Stimulated activated CD4-positive, alpha-beta T cell treated with anti-CD3 and anti-CD28 coated beads, TNF-alpha, amount 100 ng/mL, for 1 hour (primary cell): ENCODE measurements around the gene ELN.
"Not testable (repeated sequence)": the region's sequence is repeated elsewhere in the genome, so short reads cannot be mapped to it uniquely, and the experiment has no call there.

Experiments
- DNase-seq, 3 donors: peaks; one replicate each; pipeline ENCODE4 v3.0.0-alpha.2; 2020; ENCODE audit warnings: low read depth in 3 of 3, low spot score in 1 of 3

Gene ELN

GRCh38 chr7:74000489-74001149 lies 27.4 kb upstream of the ELN start:
- no peak for DNase-seq

GRCh38 chr7:74001150-74001494 lies 26.9 kb upstream of the ELN start:
- DNase-seq = no peak

- no peak for DNase-seq
These were observed 25.4 kb upstream of the ELN start for GRCh38 chr7:74002474-74003017.

DNA sequence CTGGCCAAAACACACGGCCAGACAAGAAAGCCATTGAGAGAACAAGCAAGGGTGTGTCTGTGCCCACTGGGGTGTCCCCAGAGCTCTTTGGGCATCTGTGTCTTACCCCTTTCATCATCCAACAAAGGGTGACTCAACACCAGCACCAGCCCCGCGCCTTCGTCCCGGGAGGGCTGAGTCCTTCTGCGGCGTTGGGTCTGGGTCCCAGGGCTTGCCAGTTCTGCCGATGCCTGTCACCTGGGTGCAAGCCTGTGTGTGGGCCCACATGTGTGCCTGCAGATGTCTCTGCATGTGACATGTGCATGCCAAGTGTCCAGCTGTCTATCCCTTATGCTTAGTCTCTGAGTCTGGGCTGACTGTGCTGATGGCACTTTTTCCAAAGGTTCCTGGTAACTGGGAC lies 24.4 kb upstream of the ELN start:
- DNase-seq = no peak

DNA sequence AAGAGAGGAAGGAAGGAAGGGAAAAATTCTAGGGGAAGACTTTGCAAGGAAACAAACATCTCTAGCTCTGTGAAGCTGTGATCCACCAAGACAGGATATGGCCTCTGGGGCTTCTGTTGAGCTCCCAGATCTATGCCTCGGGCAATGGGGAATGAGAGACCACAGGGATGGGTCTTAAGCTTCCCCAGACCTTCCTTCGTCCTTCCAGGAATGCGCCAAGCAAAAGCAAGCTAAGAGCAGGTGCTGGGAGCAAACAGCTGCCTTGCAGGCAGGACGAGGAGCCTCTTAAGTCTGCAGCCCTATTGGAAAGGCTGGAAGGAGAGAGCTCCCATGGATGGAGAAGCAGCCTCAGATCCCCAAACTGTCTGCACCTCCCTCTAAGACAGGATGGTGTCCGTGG lies 21.9 kb upstream of the ELN start:
- DNase-seq = no peak

DNA sequence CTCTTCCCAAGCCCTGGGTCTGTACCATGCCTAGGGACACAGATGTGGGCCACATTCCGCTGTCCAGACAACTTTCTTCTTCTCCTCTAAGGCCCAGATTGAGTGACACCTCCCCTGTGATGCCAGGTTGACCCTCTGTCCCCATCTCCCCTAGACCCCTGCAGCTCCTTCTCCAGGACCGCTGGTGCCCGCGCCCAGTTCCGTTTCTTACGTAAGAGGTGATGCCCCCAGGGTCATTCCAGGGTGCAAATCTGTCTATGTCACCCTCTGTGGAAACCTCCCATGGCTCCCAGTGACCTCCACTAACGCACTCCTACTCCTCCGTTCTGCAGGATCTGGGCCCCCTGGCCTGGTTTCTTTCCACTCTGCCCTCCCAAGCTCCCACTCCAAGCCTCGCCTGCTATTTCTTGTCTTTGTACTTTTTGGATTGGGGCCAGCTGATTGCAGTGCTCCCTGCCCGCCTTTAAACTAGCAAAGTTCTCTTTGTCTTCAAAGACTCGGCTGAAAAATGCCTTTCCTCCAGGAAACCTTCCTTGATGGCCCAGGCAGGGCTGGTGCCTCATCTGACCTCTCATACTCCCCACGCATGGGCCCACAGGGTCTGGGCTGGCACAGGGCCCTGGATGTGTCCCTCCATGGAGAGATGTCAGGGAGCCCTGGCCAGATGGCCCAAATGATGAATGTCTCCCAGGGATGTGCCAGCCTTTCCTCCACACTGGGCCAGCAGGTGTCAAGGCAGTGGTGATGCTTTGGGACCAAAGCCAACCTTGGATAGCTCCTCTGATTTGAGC lies 21.3 kb upstream of the ELN start:
- no peak for DNase-seq

- DNase-seq = no peak
These were observed 20.8 kb upstream of the ELN start for GRCh38 chr7:74007242-74007567.

GRCh38 chr7:74008687-74009086 lies 19.3 kb upstream of the ELN start:
- no peak for DNase-seq

DNA sequence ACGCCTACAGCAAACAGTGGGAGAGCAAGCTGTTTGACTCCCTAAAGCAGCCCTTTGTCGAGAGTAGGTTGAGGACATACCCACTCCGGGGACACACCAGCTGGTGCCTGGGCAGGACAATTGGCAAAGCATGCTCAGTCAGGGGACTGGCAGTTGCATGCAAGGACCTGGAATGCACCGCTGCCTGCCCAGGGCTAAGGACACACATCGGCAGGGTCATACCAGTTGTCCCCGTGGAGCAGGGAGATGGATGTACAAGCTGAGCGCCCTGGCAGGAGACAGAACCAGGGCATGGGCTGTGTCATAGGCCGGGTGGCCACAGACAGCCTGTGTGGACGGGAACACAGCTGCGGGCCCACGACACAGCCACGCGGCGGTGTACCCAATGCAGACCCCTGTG lies 18.3 kb upstream of the ELN start:
- DNase-seq = no peak

DNA sequence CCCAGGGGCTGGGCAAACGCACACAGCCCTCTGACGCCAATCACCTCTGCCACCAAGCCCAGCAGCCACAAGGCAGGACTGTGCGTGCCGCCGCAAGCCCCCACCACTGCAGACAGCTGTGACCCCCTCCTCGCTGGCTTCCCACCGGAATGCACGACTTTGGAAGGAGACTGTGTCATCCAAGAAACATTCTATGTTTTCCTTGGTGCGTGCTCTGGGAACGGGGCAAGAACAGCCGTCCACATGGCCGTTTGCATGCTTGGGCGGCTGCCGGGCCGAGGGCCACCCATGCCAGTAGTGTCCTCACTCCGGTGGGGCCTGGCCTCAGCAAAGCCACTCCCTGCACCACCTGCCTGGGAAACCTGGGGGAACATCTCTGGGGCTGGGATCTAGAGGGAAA lies 17.6 kb upstream of the ELN start:
- DNase-seq = no peak

GRCh38 chr7:74011421-74011820 lies 16.6 kb upstream of the ELN start:
- not testable (repeated sequence) for DNase-seq

GRCh38 chr7:74012842-74013249 lies 15.1 kb upstream of the ELN start:
- no peak for DNase-seq

DNA sequence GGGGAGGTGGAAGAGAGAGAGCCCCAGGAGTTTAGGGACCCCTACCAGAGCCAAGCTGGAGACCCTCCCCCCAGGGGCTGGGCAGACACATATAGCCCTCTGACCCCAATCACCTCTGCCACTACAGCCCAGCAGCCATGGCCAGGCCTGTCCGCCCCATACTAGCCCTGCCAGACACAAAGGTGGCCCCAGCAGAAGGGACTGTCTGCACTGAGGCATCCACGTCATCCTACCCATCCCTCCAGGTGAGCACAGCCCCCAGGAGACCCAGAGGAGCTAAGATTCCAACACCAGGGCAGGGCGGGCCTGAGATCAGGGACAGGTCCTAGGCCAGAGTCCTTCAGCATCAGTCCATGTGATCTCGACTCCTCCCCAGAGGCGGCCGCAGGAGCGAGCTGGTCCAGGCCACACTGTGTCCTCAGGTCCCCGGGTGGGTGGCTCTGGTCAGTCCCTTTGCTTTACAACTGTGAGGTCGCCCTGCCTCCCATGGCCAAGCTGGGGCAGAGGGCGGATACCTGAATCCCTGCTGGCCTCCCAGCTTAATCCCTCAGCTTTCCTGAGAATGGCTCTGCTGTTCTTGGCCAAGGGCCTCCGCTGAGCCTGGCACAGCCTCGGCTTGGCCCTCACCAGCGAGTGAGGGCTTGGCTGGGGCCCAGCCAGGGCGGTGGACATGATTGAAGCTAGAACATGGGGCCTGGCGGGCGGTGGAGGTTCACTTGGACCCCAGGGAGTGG lies 14.3 kb upstream of the ELN start:
- DNase-seq = no peak

DNA sequence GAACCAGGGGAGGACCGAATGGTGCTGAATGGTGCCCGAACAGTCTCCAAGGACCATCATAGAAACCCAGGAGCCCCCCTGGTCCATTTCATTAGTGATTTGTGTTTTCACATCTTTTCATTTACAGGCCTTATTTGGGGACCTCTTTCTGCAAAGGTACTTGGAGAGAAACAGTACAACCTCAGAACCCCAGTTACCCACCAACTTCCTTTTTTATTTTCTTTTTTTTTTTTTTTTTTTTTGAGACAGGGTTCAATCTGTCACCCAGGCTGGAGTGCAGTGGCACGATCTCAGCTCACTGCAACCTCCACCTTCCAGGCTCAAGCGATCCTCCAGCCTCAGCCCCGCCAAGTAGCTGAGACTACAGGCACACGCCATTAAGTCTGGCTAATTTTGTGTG lies 13.0 kb upstream of the ELN start:
- DNase-seq = no peak

GRCh38 chr7:74015670-74016069 lies 12.3 kb upstream of the ELN start:
- DNase-seq = no peak

GRCh38 chr7:74017125-74017524 lies 10.8 kb upstream of the ELN start:
- DNase-seq = no peak

DNA sequence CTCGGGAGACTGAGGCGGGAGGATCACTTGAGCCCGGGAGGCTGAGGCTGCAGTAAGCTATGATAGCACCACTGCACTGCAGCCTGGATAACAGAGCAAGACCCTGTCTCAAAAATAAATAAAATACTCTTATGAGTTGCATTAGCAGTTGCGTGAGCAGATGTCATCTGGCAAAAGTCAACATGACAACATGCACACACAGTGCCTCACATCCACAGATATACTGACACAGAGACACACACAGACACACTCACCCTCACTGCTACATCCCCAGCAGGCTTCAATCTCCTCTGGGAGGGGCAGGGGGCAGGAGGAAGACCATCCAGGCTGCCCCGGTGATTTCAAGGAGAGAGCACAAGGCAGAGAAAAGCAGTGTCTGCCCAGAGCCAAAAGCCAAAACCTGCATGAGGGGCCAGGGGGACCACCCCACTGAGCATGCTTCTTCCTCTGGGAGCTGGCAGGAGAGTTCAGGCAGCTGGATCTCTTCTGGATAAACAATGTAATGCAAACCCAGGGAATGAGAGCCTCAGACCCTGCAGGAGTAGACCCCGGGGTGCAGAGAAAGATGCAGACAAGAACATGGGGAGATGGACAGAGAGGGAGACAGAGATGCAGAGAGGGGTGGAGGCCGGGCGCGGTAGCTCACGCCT lies 9.6 kb upstream of the ELN start:
- no peak for DNase-seq

GRCh38 chr7:74019149-74019548 lies 8.8 kb upstream of the ELN start:
- no peak for DNase-seq

DNA sequence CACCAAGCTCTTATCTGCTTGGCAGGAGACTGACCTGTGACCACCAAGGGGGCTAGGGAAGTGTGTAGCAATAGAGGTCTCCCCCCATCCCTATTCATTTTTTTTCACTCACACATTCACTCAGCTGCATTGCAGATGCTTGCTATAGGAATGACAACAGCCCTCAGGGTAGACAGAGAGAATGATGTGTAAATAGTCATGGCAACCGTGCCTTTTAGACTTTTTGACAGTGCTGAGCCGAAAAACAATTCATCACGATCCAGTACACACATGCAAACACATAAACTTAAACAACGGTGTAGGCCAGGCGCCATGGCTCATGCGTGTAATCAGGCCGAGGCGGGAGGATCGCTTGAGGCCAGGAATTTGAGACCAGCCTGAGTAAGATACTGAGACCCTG lies 7.6 kb upstream of the ELN start:
- no peak for DNase-seq

DNA sequence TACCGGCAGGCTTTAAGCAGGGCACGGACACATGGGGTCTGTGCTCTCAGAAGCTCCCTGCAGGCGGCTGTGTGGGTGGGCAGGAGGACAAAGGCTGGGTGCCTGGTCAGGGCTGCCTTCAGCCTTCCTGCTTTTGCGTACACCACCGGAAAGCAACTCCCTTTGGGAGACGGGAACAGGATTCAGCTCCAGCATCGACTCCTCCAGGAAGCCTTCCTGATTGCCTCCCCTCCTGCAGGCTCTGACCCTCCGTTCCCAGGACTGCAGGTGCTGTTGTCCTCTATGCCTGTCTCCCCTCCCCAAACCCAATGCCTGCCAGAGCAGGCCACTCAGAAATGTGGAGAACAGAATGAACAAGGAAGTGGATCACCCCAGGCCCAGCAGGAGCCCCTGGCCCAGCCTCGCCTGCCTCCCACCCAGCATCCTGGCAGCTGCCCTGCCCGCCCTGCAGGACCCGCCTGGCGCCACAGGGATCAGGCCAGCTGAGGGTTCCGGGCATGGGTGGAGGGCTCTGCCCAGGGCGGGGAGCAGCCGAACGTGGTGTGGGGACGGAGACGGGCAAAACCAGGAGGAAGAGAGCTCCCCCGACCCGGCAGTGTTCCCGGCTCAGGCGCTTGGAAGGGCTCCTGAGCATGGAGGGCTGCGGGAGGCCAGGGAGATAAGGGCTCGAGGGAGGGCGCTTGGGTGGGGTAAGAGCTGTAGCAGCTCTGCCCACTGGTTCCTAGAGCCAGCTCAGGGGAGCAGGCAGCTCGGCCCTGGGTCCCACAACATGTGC lies 6.2 kb upstream of the ELN start:
- no peak for DNase-seq

- no peak for DNase-seq
These were observed 5.5 kb upstream of the ELN start for GRCh38 chr7:74022507-74022906.
